COLO668 (cell line): ENCODE results near the gene PREB.
A peak's percentile ranks its signal among the peaks of the same experiment; 100 is the strongest.

ENCODE experiments used
- DNase-seq: peaks from one replicate; lab custom pipeline; 2025; ENCODE audit not compliant: unreplicated experiment; lab: John Stamatoyannopoulos, UW

Gene PREB

DNA sequence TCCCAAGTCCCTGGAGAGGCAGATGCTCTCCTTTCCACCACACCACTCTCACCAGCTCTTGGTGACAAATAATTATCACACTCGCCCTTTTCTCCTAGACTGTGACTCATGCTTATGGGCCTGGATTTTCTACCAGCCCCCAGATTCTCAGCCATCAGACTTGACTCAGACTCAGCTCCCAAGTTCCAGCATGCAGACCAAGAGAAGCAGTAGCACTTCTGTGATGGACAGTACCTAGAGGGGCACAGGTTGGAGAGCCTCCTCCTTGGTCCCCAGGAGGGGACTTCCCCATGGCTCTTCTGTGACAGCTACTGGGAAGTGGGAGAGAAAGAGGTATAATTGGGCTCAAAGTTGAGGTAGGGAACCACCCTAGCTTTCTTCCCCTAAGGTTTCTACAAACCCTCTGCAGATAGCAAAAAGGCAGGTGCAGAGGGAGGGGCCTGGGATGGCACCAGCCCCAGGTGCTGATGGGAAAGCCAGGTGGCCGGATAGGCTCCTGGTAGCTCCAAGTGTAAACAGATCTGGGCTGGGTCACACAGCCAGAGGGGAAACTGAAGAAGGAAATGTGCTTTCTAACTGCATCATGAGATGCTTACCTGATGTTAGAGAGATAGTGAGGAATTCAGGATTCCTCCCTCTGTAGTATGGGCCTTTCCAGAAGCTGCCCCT, 18.5 kb upstream of the PREB start:
- peak; percentile 86 for DNase-seq

DNA sequence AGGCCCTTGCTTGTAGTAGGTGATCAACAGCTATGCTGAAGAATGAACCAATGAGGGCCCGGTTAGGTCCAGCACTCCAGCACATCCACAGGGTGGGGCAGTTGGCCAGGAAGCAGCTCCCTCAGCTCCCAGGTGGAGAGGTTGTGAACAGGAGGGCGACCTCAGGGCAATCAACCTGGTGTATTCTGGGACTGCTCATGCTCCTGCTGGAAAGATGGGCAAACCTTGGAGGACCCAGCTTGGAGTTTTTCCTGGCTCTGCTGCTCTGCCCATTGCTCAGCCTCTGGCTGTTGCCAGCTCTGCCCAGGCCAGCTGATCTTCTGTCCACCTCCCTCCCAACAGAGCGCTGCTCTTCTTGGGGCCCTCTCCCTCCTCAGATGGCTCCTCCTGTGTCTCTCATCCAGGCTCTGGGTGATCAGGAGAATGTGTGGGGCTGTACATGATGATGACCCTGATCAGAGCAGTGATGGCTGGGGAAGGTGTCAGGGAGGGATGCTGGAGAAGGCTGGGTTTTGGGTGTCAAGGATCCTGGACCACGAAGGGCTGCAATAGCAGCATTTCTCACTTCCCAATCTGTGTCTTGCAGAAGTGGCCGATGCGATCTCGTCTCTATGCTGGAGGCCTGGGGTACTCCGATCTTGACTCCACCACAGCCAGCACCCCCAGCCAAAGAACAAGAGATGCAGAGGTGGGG, 17.8 kb upstream of the PREB start:
- peak; percentile 26 for DNase-seq

- no peak for DNase-seq
Observed at GRCh38 chr2:27150639-27151230, 16.3 kb upstream of the PREB start.

DNA sequence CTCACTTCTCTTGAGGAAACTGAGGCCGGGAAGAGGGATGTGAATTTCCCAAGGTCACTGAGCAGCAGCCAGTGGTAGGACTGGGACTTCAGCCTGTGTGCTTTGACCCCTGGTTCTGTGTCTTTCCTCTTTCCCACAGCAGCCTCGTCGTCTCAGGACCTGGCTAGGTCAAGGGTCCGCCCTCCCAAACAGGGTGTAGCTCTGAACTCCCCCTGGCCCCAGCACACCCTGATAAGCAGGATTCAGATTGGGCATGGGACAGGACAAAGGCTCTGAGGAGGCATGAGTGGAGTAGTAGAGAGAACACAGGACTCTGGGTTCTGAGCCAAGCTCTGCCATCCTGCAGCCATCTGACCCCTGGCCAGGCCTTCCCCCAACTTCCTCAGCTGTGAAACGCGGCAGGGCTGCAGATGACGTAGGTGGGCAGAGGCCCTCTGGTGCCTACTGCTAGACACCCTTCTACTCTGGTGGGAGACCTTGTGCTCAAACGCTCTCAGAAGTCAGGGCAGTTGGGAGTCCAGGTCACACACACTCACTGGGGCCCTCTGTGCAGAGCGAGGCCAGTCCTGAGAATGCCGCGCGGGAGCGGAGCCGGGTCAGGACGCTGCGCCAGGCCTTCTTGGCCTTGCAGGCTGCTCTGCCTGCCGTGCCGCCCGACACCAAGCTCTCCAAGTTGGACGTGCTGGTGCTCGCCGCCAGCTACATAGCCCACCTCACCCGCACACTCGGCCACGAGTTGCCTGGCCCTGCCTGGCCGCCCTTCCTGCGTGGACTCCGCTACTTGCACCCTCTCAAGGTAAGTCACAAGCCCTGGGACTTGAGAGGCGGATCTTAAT, 15.4 kb upstream of the PREB start:
- no peak for DNase-seq

GRCh38 chr2:27148801-27149439, 14.5 kb upstream of the PREB start, which contains the start of gene TCF23:
Gene TCF23, plus strand, starts transcription at chr2:27149004. Its CDS starts 130 bp downstream, at chr2:27149134.
- DNase-seq = no peak

- no peak for DNase-seq
Observed at GRCh38 chr2:27147935-27148334, 13.5 kb upstream of the PREB start.

GRCh38 chr2:27145682-27146081, 11.2 kb upstream of the PREB start:
- no peak for DNase-seq

- no peak for DNase-seq
Observed at GRCh38 chr2:27143285-27143684, 8.8 kb upstream of the PREB start.

- no peak for DNase-seq
Observed at GRCh38 chr2:27139310-27139709, 4.9 kb upstream of the PREB start, which contains the start of gene PRR30. Gene PRR30, minus strand, starts transcription at chr2:27139410. Its CDS starts 1,081 bp downstream, at chr2:27138329.

DNA sequence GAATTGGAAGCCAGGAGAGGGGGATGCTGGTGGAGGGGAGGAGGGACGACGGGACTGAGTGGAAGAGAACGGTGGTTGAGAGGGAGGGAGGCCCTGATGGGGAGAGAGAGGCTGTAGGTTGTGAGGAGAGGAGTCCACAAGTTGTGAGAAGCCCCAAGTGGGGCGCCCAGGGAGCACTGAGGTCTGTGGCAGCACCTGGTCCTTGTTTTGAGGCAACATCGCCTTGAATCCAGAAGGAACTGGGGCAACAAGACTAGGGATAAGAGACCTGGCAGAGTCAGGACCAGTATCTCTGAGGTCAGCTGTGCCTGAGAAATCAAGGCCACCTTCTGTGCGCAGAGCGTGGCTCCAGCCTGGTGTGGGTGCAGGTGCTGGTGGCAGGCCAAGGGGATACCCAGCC, 3.7 kb upstream of the PREB start:
- no peak for DNase-seq

DNA sequence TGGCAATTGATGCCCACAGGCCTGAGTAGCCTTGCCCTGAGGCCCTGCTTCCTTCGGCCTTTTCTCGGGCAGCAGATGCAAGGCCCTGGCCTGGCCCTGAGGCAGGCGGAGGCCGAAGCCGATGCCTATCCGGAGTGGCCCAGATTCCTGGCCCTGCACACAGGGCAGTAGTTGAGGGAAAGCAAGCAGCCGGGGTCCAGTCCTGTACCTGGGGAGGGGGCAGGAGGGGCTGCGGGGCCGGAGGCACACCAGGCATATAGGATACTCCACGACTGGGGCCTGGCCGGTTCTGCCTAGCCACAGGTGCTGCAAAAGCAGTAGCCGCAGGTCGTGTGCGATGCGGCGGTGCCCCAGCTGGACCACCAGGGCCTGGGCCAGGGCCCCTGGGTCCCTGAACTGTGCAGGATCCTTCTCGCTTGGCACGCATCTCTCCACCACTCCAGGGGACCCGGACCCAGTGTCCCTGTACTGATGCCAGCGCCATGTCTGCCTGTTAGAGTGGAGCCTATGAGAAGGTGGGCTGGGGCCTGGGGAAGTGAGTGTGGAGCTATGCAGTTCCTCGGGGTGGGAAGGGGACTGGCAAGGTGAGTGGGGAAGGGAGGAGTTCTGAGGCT, 3.0 kb upstream of the PREB start:
- DNase-seq = no peak

GRCh38 chr2:27136751-27137150, 2.3 kb upstream of the PREB start:
- DNase-seq = no peak

DNA sequence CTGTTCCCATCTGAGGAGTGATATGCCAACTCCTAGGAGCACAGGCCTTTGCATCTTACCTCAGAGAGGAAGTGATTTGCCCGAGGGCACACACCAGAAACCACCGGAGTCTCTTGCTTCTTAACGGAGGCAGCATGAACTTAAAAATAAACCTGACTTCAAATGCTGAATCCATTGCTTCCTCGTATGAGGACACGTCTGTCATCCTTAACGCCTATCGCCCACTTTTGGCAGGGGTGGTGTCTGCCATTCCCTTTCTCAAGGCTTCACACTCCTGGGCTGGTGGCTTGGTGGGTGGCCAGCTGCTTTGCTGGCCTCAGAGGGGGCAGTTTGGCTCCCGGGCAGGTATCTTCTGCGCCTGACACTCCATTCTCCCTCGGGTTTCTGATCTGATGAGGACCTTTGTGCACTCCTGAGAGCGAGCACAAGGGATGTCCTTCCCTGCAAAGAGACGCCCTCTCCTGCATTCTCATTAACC, 1.1 kb upstream of the PREB start:
- DNase-seq = no peak

DNA sequence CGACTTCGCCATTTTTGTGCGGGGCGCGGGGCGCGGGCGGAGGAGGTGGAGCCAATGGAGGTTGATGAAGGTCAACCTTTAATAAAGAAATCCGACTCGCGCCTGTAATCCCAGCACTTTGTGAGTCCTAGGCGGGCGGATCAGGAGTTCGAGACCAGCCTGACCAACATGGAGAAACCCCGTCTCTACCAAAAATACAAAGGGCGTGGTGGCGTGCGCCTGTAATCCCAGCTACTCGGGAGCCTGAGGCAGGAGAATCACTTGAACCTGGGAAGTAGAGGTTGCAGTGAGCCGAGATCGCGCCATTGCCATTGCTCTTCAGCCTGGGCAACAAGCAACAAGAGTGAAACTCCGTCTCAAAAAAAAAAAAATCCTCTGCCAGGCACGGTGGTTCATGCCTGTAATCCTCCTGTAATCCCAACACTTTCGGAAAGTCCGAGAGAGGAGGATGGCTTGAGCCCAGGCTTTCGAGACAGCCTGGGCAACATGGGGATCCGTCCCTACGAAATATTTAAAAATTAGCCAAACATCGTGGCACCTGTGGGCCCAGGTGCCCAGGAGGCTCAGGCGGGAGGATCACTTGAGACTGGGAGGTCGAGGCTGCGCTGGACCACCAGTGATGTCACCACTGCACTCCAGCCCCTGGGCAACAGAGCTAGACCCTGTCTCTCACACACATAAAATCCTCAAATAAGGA, 493 bp upstream of the PREB start:
- DNase-seq = no peak

GRCh38 chr2:27133195-27133875, 1.1 kb downstream of the PREB start:
- no peak for DNase-seq

- DNase-seq = no peak
Observed at GRCh38 chr2:27131429-27131828, 3.0 kb downstream of the PREB start.

DNA sequence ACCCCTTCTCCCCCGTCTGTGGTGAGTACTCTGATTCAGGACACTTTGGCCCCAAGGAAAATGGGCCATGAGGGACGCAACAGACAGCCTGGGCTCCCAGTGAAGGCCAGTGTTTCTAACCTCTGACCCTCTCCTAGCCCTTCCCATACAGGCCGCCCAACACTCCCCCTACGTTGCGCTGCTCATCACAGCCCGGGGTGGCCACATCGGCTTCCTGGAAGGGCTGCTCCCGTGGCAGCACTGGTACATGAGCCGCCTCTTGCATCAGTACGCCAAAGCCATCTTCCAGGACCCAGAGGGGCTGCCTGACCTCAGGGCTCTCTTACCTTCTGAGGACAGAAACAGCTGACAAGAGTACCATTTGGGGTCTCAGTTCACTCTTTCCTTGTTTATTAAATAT, 4.0 kb downstream of the PREB start:
- no peak for DNase-seq

- no peak for DNase-seq
Observed at GRCh38 chr2:27128668-27129571, 5.5 kb downstream of the PREB start.
